IMR-90 (cell line): ENCODE measurements around the gene RGS12. TPM values are rescaled to one million over a fixed set of nuclear protein-coding genes. Genes with fewer than 3 reads are reported as not detected.

Experiments
- ATAC-seq: fragments of 200-7000 bp; cut with Tn5 transposase; 2 replicates; pipeline ENCODE4 v1.9.1; 2020; ENCODE audit warnings: low read depth, mild to moderate bottlenecking, moderate library complexity
- BruUV-seq: library from RNA; stranded (reverse); fragments of 400-500 nt; replicated peaks from 2 replicates; lab custom pipeline; 2021; lab: Mats Ljungman, UMichigan
- CTCF ChIA-PET: fragments of 300-600 bp; formaldehyde crosslinking; extraction: SDS; loops from one replicate; lab custom pipeline; 2021; ENCODE audit warnings: antibody characterized with exemption; lab: Yijun Ruan, JAX
- POLR2A ChIA-PET: fragments of 300-600 bp; sonication (Branson Sonifier 250); formaldehyde crosslinking; loops from one replicate; lab custom pipeline; 2022; ENCODE audit warnings: antibody characterized with exemption; ENCODE audit not compliant: unreplicated experiment; lab: Charles Lee
- DNase-seq: peaks from one replicate; pipeline ENCODE4 v3.0.0; 2013
- H2AFZ ChIP-seq: replicated peaks from 2 replicates; pipeline ENCODE3; 2013; ENCODE audit warnings: low read length, mild to moderate bottlenecking; ENCODE audit not compliant: poor library complexity
- H2AK5ac ChIP-seq: 2 replicates; pipeline ENCODE4 v1.6.1; 2013; ENCODE audit warnings: low read depth, low read length, inconsistent platforms
- H2AK9ac ChIP-seq: replicated peaks from 2 replicates; pipeline ENCODE3; 2013; ENCODE audit warnings: mild to moderate bottlenecking, low read depth, low read length, moderate library complexity; ENCODE audit not compliant: poor library complexity
- H2BK120ac ChIP-seq: 2 replicates; pipeline ENCODE4 v1.6.1; 2013; ENCODE audit warnings: low read depth, low read length, inconsistent platforms
- H2BK15ac ChIP-seq: 3 replicates; pipeline ENCODE4 v1.6.1; 2013; ENCODE audit warnings: low read depth, low read length, inconsistent platforms
- H2BK20ac ChIP-seq: 2 replicates; pipeline ENCODE4 v1.6.1; 2013; ENCODE audit warnings: low read depth, mild to moderate bottlenecking, inconsistent platforms, low read length, moderate library complexity
- H2BK5ac ChIP-seq: 2 replicates; pipeline ENCODE4 v1.6.1; 2013; ENCODE audit warnings: mild to moderate bottlenecking, low read depth, low read length, inconsistent platforms; ENCODE audit not compliant: poor library complexity, severe bottlenecking
- H3K14ac ChIP-seq: replicated peaks from 2 replicates; pipeline ENCODE4 v1.6.1; 2013; ENCODE audit warnings: low read depth, low read length, inconsistent platforms
- H3K18ac ChIP-seq: 2 replicates; pipeline ENCODE4 v1.6.1; 2013; ENCODE audit warnings: low read depth, low read length, control low read depth
- H3K23ac ChIP-seq: 2 replicates; pipeline ENCODE4 v1.6.1; 2013; ENCODE audit warnings: low read depth, low read length, inconsistent platforms
- H3K27ac ChIP-seq: 2 replicates; pipeline ENCODE4 v1.5.1; 2013; ENCODE audit warnings: mild to moderate bottlenecking, control low read depth, low read length; ENCODE audit not compliant: insufficient read depth
- H3K27me3 ChIP-seq: 2 replicates; pipeline ENCODE4 v1.6.1; 2013; ENCODE audit warnings: low read length; ENCODE audit not compliant: control insufficient read depth, insufficient read depth
- H3K36me3 ChIP-seq: 2 replicates; pipeline ENCODE4 v1.6.1; 2013; ENCODE audit warnings: low read length, mixed read lengths; ENCODE audit not compliant: control insufficient read depth, insufficient read depth
- H3K4ac ChIP-seq: 2 replicates; pipeline ENCODE4 v1.6.1; 2013; ENCODE audit warnings: low read depth, low read length, inconsistent platforms
- H3K4me1 ChIP-seq: 2 replicates; pipeline ENCODE4 v1.6.1; 2013; ENCODE audit warnings: low read length, mixed read lengths; ENCODE audit not compliant: control insufficient read depth, insufficient read depth
- H3K4me2 ChIP-seq: 2 replicates; pipeline ENCODE4 v1.6.1; 2013; ENCODE audit warnings: low read depth, mild to moderate bottlenecking, control low read depth, low read length, moderate library complexity
- H3K4me3 ChIP-seq: 2 replicates; pipeline ENCODE4 v1.5.1; 2013; ENCODE audit warnings: low read depth, mild to moderate bottlenecking, control low read depth, low read length, moderate library complexity; ENCODE audit not compliant: insufficient read depth
- H3K56ac ChIP-seq: 2 replicates; pipeline ENCODE4 v1.6.1; 2013; ENCODE audit warnings: low read length, inconsistent platforms; ENCODE audit not compliant: insufficient read depth; ENCODE audit errors: extremely low read depth
- H3K79me1 ChIP-seq, 2 experiments: 2 replicates each; pipeline ENCODE4 v1.6.1; 2013; ENCODE audit warnings: low read length in 2 of 2, inconsistent platforms in 1 of 2, low read depth in 1 of 2
- H3K9ac ChIP-seq: 2 replicates; pipeline ENCODE4 v1.6.1; 2013; ENCODE audit warnings: low read depth, low read length, control low read depth
- H3K9me1 ChIP-seq: 2 replicates; pipeline ENCODE4 v1.6.1; 2013; ENCODE audit warnings: low read length, inconsistent platforms; ENCODE audit not compliant: insufficient read depth
- H3K9me3 ChIP-seq: 2 replicates; pipeline ENCODE4 v1.6.1; 2013; ENCODE audit warnings: low read length; ENCODE audit not compliant: control insufficient read depth, insufficient read depth
- H4K20me1 ChIP-seq: 2 replicates; pipeline ENCODE4 v1.6.1; 2013; ENCODE audit warnings: low read length, inconsistent platforms; ENCODE audit not compliant: insufficient read depth
- H4K5ac ChIP-seq: 2 replicates; pipeline ENCODE4 v1.6.1; 2013; ENCODE audit warnings: mild to moderate bottlenecking, low read depth, low read length, control low read depth
- H4K8ac ChIP-seq, 2 experiments: 2 replicates each; pipeline ENCODE4 v1.6.1; 2013; ENCODE audit warnings: low read depth in 2 of 2, low read length in 2 of 2, control low read depth in 1 of 2, inconsistent platforms in 1 of 2
- H4K91ac ChIP-seq: 2 replicates; pipeline ENCODE4 v1.6.1; 2013; ENCODE audit warnings: low read depth, low read length, inconsistent platforms; ENCODE audit not compliant: insufficient read depth
- CEBPB ChIP-seq: IDR thresholded peaks from 2 replicates; pipeline ENCODE4 v1.6.1; 2012; ENCODE audit warnings: low read depth, low read length, improper control_type of control experiment
- MAFK ChIP-seq: IDR thresholded peaks from 2 replicates; pipeline ENCODE4 v1.6.1; 2012; ENCODE audit warnings: low read depth, low read length, improper control_type of control experiment
- RAD21 ChIP-seq: IDR thresholded peaks from 2 replicates; pipeline ENCODE4 v1.6.1; 2012; ENCODE audit warnings: low read length, improper control_type of control experiment
- RFX5 ChIP-seq: IDR thresholded peaks from 2 replicates; pipeline ENCODE4 v1.8.0; 2012; ENCODE audit warnings: low read depth, mild to moderate bottlenecking, low read length, moderate library complexity
- SMC3 ChIP-seq: fragments of 150-350 bp; IDR thresholded peaks from 2 replicates; pipeline ENCODE4 v1.6.1; 2016; ENCODE audit warnings: low read depth, mild to moderate bottlenecking, antibody characterized with exemption, low read length, moderate library complexity
- WGBS, 2 experiments: methylation state at CpG; one replicate each; pipeline versions ENCODE4 v1.1.5 to v1.1.7; 2013; ENCODE audit warnings: missing lambda C conversion rate in 2 of 2; ENCODE audit not compliant: insufficient read length in 1 of 2; ENCODE audit errors: extremely low coverage in 2 of 2; 5-methylcytosine and 5-hydroxymethylcytosine counted together
- dilution Hi-C: fragments of 300-500 bp; cut with HindIII; formaldehyde crosslinking; loops from one replicate; pipeline ENCODE4 v1.14.3; 2018; ENCODE audit warnings: low sequenced_read_pairs; ENCODE audit not compliant: unreplicated experiment
- in situ Hi-C: fragments of 300-500 bp; cut with MboI; formaldehyde crosslinking; loops from 3 replicates; pipeline ENCODE4 v1.14.3; 2019; ENCODE audit warnings: low sequenced_read_pairs, inconsistent platforms, mixed read lengths
- intact Hi-C: fragments of 100-400 bp; cut with micrococcal nuclease; formaldehyde crosslinking; loops from 2 replicates; pipeline ENCODE4 v1.10.0; 2022
- polyA plus RNA-seq, 3 experiments: library from polyadenylated mRNA; depleted of rRNA; stranded (reverse); fragments of >200 nt; gene quantifications; 2 replicates each; pipeline ENCODE4 v1.2.3, GENCODE V29; 2012; ENCODE audit warnings: low replicate concordance in 1 of 3
- total RNA-seq: library from RNA; depleted of rRNA; stranded (reverse); fragments of >200 nt; gene quantifications from 2 replicates; pipeline ENCODE4 v1.2.3, GENCODE V29; 2012

The RGS12 gene
- total and polyA plus RNA-seq, 2 of the 4 experiments (the other 2 are of a cell fraction), result 11.8 to 12.0 TPM

GRCh38 chr4:3284734-3285557, 7.9 kb upstream of the RGS12 start:
- Histone ChIP-seq H3K56ac (no peak overlapping the region), H3K4me1 (no peaks in the 10 kb centered on the region; the same call in 1 of the 2 replicates), H3K4me3 (no peak overlapping the region), H3K4ac (no peak overlapping the region), H3K14ac (no peak overlapping the region), H2BK15ac (no peak overlapping the region), H4K5ac (no peak overlapping the region), H3K79me1 (no peaks in the 10 kb centered on the region), H3K36me3 (no peaks in the 10 kb centered on the region), H3K9me1 (no peaks in the 10 kb centered on the region), H4K91ac (no peak overlapping the region), H4K20me1 (no peaks in the 10 kb centered on the region), H2BK120ac (no peak overlapping the region), H3K4me2 (no peak overlapping the region), H3K23ac (no peak overlapping the region), H3K9ac (no peak overlapping the region), H3K27ac (no peak overlapping the region), H2AK5ac (no peak overlapping the region), H3K9me3 (peaks cover 2% of the 10 kb centered on the region), H2AK9ac (no peak overlapping the region), H2AFZ (no peak overlapping the region), H2BK5ac (no peak overlapping the region), H3K27me3 (peaks cover 9% of the 10 kb centered on the region; the same call in 1 of the 2 replicates), H3K18ac (no peak overlapping the region), H2BK20ac (no peak overlapping the region), H4K8ac (no peak overlapping the region)
- ChIA-PET POLR2A (no interaction called here), CTCF (no interaction called here)
- WGBS, 2 experiments, result 85% methylated on average over 5 of the region's 24 CpGs; no CpG with 5 or more reads in 1 of the 2 experiments
- in situ Hi-C loops, result no loop called here
- no TSS peak for BruUV-seq
- intact Hi-C loops, result no loop called here
- TF ChIP-seq RFX5 (no peak), CEBPB (no peak), RAD21 (no peak), MAFK (no peak), SMC3 (no peak)
- no peak for ATAC-seq
- DNase-seq, result no peak
- dilution Hi-C loops, result no loop called here
